ENCODE results near the gene TPCN1.

DNA sequence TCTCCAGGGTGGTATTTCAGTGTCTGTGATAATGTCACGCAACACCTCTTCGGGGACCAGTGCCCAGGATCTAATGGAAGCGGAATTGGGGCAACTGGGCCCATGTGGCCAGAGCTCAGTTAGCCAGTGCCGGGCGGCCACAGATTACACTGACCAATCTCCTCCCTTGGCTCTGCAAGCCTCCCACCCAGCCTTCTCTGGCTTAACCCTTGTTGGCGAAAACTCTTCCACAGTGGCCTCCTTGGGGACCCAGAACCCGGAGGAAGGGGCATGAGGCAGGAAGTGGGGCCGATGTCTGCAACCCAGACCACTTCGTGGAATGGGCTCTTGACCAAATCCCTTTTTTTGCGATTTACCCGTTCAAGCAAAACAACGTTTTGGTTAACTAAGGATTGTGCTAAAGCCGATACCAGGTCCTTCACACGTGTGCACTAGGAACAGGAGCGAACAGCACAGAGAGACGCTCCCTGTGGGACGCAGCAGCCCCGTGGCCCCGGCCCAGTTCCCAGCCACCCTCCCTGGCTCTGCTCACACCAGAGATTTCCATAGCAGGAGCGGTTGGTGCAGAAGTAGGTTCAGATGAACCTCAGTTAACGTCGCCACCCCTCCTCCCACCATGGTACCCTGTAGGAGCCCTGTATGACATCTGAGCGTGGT is 75.4 kb downstream of the TPCN1 start:
- TF ChIP-seq, protein P1, sequence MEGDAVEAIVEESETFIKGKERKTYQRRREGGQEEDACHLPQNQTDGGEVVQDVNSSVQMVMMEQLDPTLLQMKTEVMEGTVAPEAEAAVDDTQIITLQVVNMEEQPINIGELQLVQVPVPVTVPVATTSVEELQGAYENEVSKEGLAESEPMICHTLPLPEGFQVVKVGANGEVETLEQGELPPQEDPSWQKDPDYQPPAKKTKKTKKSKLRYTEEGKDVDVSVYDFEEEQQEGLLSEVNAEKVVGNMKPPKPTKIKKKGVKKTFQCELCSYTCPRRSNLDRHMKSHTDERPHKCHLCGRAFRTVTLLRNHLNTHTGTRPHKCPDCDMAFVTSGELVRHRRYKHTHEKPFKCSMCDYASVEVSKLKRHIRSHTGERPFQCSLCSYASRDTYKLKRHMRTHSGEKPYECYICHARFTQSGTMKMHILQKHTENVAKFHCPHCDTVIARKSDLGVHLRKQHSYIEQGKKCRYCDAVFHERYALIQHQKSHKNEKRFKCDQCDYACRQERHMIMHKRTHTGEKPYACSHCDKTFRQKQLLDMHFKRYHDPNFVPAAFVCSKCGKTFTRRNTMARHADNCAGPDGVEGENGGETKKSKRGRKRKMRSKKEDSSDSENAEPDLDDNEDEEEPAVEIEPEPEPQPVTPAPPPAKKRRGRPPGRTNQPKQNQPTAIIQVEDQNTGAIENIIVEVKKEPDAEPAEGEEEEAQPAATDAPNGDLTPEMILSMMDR (conservative IDR thresholded peaks at IDR 0.05; ENCODE audit: low read depth in 2 of 2), result no peak
- no peak for TF ChIP-seq POLR2AphosphoS5 (IDR thresholded peaks at IDR 0.05; ENCODE audit: low read depth)
